ENCODE measurements around the gene TEX48.

Gene TEX48

DNA sequence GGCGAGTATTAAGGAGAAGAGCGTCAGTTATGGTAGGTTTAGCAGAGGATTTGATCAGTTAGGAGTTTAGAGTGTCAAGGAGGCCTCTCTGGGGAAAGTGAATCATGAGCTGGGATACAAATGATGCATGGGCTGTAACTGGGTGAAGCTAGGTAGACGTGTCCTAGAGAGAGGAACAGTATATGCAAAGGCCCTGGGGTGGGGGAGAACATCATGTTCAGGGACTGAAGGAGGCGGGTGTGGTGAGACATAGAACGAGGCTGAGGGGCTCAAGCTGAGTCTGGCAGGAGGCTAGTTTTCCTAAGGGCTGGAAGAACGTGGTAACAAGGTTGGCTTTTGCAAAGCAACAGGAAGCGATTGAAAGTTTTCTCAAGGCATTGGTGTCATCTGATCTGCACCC, 60.4 kb downstream of the TEX48 start:
- DNase-seq (ENCODE audit: low read depth), result no peak

DNA sequence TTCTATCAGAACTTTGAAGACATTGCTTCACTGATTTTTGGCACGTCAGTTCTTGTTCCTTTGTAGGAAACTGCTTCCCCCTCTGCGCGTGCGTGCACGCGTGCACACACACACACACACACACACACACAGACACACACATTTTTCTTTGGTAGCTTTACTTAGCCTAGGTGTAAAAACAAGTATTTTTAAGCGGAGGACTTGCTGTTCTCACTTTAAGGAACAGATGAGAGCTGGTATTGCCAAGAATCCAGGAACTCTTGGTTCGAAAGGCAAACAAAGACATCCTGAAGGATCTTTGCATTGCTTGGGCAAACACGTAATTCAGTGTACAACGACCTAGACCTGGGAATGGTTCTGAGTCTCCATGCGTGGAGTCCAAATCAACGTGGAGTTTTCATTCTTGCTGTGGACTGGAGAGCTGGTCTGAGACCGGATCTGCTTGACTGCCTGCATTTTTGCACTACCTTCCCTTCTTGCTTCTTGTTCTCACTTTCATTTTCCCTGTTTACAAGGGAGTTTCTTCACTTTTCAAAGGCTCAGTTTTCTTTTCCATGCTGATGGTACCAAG, 62.7 kb downstream of the TEX48 start:
- no peak for DNase-seq (ENCODE audit: low read depth)

DNA sequence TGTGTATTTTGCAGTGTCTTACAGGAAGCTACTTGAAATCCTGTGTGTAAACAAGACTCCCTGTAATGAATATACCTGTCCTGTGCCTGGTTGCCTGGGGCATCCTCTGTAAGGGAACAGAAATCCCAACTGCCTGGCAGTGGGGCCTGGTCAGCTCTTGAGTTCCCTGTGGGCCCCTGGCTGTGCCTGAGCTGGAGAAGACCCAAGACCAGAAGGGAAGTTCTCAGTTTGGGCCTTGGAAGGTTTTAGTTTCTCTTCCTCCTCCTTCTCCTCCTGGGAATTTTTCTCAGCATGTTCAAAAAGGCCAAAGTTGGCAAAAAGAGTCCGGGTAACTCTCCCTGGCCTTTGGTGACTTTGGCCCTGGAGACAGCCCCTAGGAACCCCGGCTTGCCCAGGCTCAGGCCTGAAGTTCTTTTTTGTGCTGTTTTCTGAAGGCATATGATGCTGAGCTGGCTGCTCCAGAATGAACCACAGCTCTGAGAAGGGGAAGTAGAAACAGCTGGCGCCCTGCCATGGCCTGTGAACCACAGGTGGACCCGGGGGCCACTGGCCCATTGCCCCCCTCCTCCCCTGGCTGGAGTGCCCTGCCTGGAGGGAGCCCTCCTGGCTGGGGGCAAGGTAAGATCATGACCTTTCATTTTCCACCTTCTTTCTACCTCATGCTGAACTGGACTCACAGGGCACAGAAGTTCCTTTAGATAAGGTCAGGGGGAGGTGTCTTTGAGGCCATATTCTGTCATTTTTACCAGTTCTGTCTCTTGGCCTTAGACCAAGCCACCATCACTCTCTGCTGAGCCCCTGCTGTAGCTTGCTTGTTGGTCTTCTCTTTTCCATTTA, 65.1 kb downstream of the TEX48 start:
- DNase-seq (ENCODE audit: low read depth), result no peak

Measured in T follicular helper cell (primary cell).